Measurements from ENCODE around the gene CTNNA3. TPM values are rescaled to one million over a fixed set of nuclear protein-coding genes. Genes with fewer than 3 reads are reported as not detected.

Gene CTNNA3
- total RNA-seq, 1 donor from 2014 or later, result 0.30 TPM

GRCh38 chr10:66102756-66103155 is 1593.2 kb downstream of the CTNNA3 start:
- TF ChIP-seq, protein P1, sequence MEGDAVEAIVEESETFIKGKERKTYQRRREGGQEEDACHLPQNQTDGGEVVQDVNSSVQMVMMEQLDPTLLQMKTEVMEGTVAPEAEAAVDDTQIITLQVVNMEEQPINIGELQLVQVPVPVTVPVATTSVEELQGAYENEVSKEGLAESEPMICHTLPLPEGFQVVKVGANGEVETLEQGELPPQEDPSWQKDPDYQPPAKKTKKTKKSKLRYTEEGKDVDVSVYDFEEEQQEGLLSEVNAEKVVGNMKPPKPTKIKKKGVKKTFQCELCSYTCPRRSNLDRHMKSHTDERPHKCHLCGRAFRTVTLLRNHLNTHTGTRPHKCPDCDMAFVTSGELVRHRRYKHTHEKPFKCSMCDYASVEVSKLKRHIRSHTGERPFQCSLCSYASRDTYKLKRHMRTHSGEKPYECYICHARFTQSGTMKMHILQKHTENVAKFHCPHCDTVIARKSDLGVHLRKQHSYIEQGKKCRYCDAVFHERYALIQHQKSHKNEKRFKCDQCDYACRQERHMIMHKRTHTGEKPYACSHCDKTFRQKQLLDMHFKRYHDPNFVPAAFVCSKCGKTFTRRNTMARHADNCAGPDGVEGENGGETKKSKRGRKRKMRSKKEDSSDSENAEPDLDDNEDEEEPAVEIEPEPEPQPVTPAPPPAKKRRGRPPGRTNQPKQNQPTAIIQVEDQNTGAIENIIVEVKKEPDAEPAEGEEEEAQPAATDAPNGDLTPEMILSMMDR (IDR thresholded peaks at IDR 0.05), result no peak
- Mint-ChIP-seq H3K9me3 (ENCODE audit: unreplicated experiment) (no peaks in the 10 kb centered on the region), H3K4me1 (ENCODE audit: unreplicated experiment) (no peaks in the 10 kb centered on the region), H3K4me3 (ENCODE audit: unreplicated experiment) (no peak overlapping the region), H3K27me3 (ENCODE audit: unreplicated experiment) (peaks cover 2% of the 10 kb centered on the region), H3K36me3 (ENCODE audit: unreplicated experiment) (no peaks in the 10 kb centered on the region), H3K27ac (ENCODE audit: unreplicated experiment) (no peak overlapping the region)
- DNase-seq (ENCODE audit: extremely low spot score, unreplicated experiment), result no peak

- Mint-ChIP-seq H3K27ac (ENCODE audit: unreplicated experiment) (no peak overlapping the region), H3K9me3 (ENCODE audit: unreplicated experiment) (no peaks in the 10 kb centered on the region), H3K36me3 (ENCODE audit: unreplicated experiment) (no peaks in the 10 kb centered on the region), H3K4me3 (ENCODE audit: unreplicated experiment) (no peak overlapping the region), H3K27me3 (ENCODE audit: unreplicated experiment) (peaks cover 10% of the 10 kb centered on the region), H3K4me1 (ENCODE audit: unreplicated experiment) (no peaks in the 10 kb centered on the region)
- TF ChIP-seq, protein P1 (IDR thresholded peaks at IDR 0.05), result no peak
- DNase-seq (ENCODE audit: extremely low spot score, unreplicated experiment), result no peak
Measured at GRCh38 chr10:66098595-66099480, 1597.2 kb downstream of the CTNNA3 start.

DNA sequence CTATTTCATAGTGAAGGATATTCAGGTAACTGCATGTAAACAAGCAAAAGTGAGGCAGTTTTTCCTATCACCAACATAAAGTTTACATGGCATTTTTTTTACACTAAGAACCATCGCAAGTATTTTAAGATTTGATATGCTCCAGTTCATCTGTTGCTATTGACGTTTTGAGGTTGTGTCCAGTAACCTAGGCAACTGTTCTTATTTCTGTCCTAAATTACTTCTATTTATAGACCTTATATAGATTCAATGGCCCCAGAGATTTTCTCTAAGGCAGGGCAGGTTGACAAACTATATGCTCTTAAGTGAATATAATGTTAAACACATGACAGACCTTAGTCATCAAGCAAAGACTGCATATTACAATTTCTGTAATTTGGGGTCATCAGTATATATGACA is 1600.4 kb downstream of the CTNNA3 start:
- no peak for DNase-seq (ENCODE audit: extremely low spot score, unreplicated experiment)
- no peaks in the 10 kb centered on the region for H3K4me1 Mint-ChIP-seq (ENCODE audit: unreplicated experiment)
- H3K9me3 Mint-ChIP-seq (ENCODE audit: unreplicated experiment), result no peaks in the 10 kb centered on the region
- H3K27ac Mint-ChIP-seq (ENCODE audit: unreplicated experiment), result no peak overlapping the region
- H3K27me3 Mint-ChIP-seq (ENCODE audit: unreplicated experiment), result peaks cover 10% of the 10 kb centered on the region
- TF ChIP-seq, protein P1 (IDR thresholded peaks at IDR 0.05), result no peak
- H3K36me3 Mint-ChIP-seq (ENCODE audit: unreplicated experiment), result no peaks in the 10 kb centered on the region
- no peak overlapping the region for H3K4me3 Mint-ChIP-seq (ENCODE audit: unreplicated experiment)

DNA sequence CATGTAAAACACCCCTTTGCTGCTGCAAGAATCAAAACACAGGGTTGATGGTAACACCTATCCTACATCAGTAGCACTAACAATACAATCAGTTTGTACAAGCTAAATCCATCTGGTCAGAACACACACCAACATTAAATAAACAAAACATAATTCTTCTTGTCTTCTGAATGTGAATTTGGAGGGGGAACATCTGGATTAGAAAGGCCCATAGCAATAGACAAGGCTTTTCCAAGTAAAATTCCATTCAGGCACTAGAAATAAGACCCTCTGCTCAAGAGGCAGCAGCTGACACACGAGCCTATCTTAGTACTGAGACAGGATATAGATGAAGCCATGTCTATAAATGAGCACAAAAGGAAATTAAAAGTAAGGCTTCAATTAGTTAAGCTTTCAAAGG is 1610.1 kb downstream of the CTNNA3 start:
- H3K27ac Mint-ChIP-seq (ENCODE audit: unreplicated experiment), result no peak overlapping the region
- H3K4me1 Mint-ChIP-seq (ENCODE audit: unreplicated experiment), result no peaks in the 10 kb centered on the region
- TF ChIP-seq, protein P1 (IDR thresholded peaks at IDR 0.05), result no peak
- peaks cover 4% of the 10 kb centered on the region for H3K9me3 Mint-ChIP-seq (ENCODE audit: unreplicated experiment)
- H3K36me3 Mint-ChIP-seq (ENCODE audit: unreplicated experiment), result no peaks in the 10 kb centered on the region
- no peak for DNase-seq (ENCODE audit: extremely low spot score, unreplicated experiment)
- H3K4me3 Mint-ChIP-seq (ENCODE audit: unreplicated experiment), result no peak overlapping the region
- no peaks in the 10 kb centered on the region for H3K27me3 Mint-ChIP-seq (ENCODE audit: unreplicated experiment)

- Mint-ChIP-seq H3K36me3 (ENCODE audit: unreplicated experiment) (no peaks in the 10 kb centered on the region), H3K27me3 (ENCODE audit: unreplicated experiment) (peaks cover 5% of the 10 kb centered on the region), H3K9me3 (ENCODE audit: unreplicated experiment) (no peaks in the 10 kb centered on the region), H3K27ac (ENCODE audit: unreplicated experiment) (no peak overlapping the region), H3K4me3 (ENCODE audit: unreplicated experiment) (no peak overlapping the region), H3K4me1 (ENCODE audit: unreplicated experiment) (no peaks in the 10 kb centered on the region)
- TF ChIP-seq, protein P1 (IDR thresholded peaks at IDR 0.05), result no peak
- no peak for DNase-seq (ENCODE audit: extremely low spot score, unreplicated experiment)
Measured at GRCh38 chr10:66071907-66072306, 1624.1 kb downstream of the CTNNA3 start.
